Measurements from ENCODE around the gene CCDC51.

DNA sequence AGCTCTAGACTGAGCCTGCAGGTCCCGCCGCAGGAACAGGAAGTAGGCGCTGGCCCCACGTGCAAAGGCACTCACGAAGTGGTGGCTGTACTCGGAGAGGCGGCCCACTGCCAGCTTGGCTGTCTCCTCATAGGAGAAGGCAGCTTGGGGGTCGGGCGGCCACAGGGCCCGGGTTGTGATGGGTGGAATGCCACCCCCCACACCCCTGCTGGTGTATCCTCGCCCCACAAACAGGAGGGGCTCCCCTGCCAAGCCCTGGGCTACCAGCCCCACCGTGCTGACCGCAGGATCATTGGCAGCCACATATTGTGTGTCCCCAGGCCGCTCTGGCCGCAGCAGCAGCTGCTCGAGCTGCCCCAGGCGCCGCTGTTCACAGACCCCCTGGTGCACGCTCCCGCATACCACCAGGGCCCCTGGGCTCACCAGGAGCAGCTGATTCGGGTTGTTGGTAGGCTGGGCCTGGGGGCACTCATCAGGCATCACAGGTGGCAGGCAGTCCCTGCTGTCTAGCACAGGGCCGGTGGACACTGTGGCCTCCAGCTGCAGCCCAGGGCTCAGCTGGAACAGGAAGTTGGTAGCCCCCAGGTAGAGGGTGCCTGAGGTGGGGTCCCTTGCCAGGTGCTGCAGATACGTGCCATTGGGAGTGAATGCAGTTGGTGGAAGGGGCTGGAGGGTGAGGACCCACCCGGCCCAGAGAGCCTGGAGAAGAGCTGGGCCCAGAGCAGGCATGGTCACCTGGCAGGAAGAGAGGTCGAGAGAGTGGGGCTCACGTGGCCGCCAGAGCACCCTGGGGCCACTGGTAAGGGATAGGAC is 15.8 kb downstream of the CCDC51 start:
- TF ChIP-seq, protein P1, sequence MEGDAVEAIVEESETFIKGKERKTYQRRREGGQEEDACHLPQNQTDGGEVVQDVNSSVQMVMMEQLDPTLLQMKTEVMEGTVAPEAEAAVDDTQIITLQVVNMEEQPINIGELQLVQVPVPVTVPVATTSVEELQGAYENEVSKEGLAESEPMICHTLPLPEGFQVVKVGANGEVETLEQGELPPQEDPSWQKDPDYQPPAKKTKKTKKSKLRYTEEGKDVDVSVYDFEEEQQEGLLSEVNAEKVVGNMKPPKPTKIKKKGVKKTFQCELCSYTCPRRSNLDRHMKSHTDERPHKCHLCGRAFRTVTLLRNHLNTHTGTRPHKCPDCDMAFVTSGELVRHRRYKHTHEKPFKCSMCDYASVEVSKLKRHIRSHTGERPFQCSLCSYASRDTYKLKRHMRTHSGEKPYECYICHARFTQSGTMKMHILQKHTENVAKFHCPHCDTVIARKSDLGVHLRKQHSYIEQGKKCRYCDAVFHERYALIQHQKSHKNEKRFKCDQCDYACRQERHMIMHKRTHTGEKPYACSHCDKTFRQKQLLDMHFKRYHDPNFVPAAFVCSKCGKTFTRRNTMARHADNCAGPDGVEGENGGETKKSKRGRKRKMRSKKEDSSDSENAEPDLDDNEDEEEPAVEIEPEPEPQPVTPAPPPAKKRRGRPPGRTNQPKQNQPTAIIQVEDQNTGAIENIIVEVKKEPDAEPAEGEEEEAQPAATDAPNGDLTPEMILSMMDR (IDR thresholded peaks at IDR 0.05; ENCODE audit: insufficient read depth, low read length, poor library complexity, severe bottlenecking), result no peak
- no peak for TF ChIP-seq EZH2phosphoT487 (conservative IDR thresholded peaks at IDR 0.05; ENCODE audit: low read length)

Data from SU-DHL-6 (cell line).